ENCODE results near the gene USP13. TPM values are rescaled to one million over a fixed set of nuclear protein-coding genes. Genes with fewer than 3 reads are reported as not detected.

Gene USP13
- total and polyA plus RNA-seq, 2 of the 13 experiments (the other 11 are each of a cell fraction or from before 2014, with no cell fraction given), result 15.9 to 36.7 TPM

DNA sequence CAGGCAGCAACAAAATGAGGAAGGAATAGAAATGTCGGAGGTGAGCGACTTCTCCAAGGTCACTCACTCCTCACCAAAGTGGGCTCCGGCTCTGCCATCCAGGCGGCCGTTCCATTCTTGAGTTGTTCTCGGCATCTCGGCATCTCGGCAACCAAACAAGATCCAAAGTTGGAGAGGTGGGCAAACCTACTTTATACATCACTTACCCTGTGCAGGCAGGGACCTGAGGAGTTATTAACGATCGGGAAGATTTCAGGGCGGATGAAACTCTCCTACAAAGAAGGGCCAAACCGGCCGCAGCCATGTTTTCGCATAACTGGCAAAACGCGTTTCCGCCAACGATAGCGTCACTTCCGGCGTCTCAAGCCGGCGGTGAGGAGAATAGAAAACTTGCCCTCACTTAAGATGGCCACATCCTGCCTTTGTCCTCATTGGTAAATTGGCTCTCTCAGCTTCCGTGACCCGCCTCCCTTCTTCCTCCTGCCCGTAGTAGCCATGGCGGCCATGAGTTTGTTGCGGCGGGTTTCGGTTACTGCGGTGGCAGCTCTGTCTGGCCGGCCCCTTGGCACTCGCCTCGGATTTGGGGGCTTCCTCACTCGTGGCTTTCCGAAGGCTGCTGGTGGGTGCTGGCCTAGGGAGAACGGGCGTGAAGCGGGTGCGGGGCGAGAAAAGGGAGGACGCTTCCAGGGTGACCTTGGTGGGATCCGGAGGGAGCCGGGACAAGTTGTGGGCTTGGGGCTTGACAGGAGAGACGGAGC lies 48.3 kb upstream of the USP13 start, which contains the start of the genes MRPL47 and NDUFB5 (continued):
- TF ChIP-seq, protein P1, sequence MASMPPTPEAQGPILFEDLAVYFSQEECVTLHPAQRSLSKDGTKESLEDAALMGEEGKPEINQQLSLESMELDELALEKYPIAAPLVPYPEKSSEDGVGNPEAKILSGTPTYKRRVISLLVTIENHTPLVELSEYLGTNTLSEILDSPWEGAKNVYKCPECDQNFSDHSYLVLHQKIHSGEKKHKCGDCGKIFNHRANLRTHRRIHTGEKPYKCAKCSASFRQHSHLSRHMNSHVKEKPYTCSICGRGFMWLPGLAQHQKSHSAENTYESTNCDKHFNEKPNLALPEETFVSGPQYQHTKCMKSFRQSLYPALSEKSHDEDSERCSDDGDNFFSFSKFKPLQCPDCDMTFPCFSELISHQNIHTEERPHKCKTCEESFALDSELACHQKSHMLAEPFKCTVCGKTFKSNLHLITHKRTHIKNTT (CRISPR knock-in tag; IDR thresholded peaks at IDR 0.05), result no peak
- TF ChIP-seq JDP2 (CRISPR knock-in tag; IDR thresholded peaks at IDR 0.05; ENCODE audit: borderline replicate concordance) (no peak), ZNF878 (CRISPR knock-in tag; IDR thresholded peaks at IDR 0.05) (peak; percentile 68; the same call in 1 of the 2 replicates), CHD2 (IDR thresholded peaks at IDR 0.05; ENCODE audit: low read depth, low read length) (no peak), AHR (CRISPR knock-in tag; IDR thresholded peaks at IDR 0.05) (no peak), ZEB1 (IDR thresholded peaks at IDR 0.05; ENCODE audit: insufficient replicate concordance, low read depth) (no peak), SOX13 (IDR thresholded peaks at IDR 0.05) (no peak), SOX13 (CRISPR knock-in tag; conservative IDR thresholded peaks at IDR 0.05 in 1 of 2, IDR thresholded peaks at IDR 0.05 in 1 of 2) (peak in 1 of 2 experiments; percentile 47; a peak in 2 of 4 replicates), SRSF1 (optimal IDR thresholded peaks at IDR 0.05; ENCODE audit: low read depth, low read length) (peak; percentile 93), BORCS8-MEF2B (CRISPR knock-in tag; IDR thresholded peaks at IDR 0.05) (0 out of 2 replicates have a peak, but pooled peaks have one; percentile 50)
- TF ChIP-seq, protein P2, sequence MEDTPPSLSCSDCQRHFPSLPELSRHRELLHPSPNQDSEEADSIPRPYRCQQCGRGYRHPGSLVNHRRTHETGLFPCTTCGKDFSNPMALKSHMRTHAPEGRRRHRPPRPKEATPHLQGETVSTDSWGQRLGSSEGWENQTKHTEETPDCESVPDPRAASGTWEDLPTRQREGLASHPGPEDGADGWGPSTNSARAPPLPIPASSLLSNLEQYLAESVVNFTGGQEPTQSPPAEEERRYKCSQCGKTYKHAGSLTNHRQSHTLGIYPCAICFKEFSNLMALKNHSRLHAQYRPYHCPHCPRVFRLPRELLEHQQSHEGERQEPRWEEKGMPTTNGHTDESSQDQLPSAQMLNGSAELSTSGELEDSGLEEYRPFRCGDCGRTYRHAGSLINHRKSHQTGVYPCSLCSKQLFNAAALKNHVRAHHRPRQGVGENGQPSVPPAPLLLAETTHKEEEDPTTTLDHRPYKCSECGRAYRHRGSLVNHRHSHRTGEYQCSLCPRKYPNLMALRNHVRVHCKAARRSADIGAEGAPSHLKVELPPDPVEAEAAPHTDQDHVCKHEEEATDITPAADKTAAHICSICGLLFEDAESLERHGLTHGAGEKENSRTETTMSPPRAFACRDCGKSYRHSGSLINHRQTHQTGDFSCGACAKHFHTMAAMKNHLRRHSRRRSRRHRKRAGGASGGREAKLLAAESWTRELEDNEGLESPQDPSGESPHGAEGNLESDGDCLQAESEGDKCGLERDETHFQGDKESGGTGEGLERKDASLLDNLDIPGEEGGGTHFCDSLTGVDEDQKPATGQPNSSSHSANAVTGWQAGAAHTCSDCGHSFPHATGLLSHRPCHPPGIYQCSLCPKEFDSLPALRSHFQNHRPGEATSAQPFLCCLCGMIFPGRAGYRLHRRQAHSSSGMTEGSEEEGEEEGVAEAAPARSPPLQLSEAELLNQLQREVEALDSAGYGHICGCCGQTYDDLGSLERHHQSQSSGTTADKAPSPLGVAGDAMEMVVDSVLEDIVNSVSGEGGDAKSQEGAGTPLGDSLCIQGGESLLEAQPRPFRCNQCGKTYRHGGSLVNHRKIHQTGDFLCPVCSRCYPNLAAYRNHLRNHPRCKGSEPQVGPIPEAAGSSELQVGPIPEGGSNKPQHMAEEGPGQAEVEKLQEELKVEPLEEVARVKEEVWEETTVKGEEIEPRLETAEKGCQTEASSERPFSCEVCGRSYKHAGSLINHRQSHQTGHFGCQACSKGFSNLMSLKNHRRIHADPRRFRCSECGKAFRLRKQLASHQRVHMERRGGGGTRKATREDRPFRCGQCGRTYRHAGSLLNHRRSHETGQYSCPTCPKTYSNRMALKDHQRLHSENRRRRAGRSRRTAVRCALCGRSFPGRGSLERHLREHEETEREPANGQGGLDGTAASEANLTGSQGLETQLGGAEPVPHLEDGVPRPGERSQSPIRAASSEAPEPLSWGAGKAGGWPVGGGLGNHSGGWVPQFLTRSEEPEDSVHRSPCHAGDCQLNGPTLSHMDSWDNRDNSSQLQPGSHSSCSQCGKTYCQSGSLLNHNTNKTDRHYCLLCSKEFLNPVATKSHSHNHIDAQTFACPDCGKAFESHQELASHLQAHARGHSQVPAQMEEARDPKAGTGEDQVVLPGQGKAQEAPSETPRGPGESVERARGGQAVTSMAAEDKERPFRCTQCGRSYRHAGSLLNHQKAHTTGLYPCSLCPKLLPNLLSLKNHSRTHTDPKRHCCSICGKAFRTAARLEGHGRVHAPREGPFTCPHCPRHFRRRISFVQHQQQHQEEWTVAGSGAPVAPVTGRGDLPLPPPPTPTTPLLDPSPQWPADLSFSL (CRISPR knock-in tag; IDR thresholded peaks at IDR 0.05), result no peak
- TF ChIP-seq, protein P3, sequence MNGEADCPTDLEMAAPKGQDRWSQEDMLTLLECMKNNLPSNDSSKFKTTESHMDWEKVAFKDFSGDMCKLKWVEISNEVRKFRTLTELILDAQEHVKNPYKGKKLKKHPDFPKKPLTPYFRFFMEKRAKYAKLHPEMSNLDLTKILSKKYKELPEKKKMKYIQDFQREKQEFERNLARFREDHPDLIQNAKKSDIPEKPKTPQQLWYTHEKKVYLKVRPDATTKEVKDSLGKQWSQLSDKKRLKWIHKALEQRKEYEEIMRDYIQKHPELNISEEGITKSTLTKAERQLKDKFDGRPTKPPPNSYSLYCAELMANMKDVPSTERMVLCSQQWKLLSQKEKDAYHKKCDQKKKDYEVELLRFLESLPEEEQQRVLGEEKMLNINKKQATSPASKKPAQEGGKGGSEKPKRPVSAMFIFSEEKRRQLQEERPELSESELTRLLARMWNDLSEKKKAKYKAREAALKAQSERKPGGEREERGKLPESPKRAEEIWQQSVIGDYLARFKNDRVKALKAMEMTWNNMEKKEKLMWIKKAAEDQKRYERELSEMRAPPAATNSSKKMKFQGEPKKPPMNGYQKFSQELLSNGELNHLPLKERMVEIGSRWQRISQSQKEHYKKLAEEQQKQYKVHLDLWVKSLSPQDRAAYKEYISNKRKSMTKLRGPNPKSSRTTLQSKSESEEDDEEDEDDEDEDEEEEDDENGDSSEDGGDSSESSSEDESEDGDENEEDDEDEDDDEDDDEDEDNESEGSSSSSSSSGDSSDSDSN (CRISPR knock-in tag; IDR thresholded peaks at IDR 0.05), result peak; percentile 55
- TF ChIP-seq, protein P4, sequence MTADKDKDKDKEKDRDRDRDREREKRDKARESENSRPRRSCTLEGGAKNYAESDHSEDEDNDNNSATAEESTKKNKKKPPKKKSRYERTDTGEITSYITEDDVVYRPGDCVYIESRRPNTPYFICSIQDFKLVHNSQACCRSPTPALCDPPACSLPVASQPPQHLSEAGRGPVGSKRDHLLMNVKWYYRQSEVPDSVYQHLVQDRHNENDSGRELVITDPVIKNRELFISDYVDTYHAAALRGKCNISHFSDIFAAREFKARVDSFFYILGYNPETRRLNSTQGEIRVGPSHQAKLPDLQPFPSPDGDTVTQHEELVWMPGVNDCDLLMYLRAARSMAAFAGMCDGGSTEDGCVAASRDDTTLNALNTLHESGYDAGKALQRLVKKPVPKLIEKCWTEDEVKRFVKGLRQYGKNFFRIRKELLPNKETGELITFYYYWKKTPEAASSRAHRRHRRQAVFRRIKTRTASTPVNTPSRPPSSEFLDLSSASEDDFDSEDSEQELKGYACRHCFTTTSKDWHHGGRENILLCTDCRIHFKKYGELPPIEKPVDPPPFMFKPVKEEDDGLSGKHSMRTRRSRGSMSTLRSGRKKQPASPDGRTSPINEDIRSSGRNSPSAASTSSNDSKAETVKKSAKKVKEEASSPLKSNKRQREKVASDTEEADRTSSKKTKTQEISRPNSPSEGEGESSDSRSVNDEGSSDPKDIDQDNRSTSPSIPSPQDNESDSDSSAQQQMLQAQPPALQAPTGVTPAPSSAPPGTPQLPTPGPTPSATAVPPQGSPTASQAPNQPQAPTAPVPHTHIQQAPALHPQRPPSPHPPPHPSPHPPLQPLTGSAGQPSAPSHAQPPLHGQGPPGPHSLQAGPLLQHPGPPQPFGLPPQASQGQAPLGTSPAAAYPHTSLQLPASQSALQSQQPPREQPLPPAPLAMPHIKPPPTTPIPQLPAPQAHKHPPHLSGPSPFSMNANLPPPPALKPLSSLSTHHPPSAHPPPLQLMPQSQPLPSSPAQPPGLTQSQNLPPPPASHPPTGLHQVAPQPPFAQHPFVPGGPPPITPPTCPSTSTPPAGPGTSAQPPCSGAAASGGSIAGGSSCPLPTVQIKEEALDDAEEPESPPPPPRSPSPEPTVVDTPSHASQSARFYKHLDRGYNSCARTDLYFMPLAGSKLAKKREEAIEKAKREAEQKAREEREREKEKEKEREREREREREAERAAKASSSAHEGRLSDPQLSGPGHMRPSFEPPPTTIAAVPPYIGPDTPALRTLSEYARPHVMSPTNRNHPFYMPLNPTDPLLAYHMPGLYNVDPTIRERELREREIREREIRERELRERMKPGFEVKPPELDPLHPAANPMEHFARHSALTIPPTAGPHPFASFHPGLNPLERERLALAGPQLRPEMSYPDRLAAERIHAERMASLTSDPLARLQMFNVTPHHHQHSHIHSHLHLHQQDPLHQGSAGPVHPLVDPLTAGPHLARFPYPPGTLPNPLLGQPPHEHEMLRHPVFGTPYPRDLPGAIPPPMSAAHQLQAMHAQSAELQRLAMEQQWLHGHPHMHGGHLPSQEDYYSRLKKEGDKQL (CRISPR knock-in tag; IDR thresholded peaks at IDR 0.05; ENCODE audit: low read depth), result no peak

Measured in HepG2 (cell line).